T-helper 22 cell (primary cell): ENCODE results near the gene ANGPTL7.

Experiments used
- DNase-seq: peaks from one replicate; pipeline ENCODE4 v3.0.0-alpha.2; 2020; ENCODE audit warnings: low read depth

Gene ANGPTL7

DNA sequence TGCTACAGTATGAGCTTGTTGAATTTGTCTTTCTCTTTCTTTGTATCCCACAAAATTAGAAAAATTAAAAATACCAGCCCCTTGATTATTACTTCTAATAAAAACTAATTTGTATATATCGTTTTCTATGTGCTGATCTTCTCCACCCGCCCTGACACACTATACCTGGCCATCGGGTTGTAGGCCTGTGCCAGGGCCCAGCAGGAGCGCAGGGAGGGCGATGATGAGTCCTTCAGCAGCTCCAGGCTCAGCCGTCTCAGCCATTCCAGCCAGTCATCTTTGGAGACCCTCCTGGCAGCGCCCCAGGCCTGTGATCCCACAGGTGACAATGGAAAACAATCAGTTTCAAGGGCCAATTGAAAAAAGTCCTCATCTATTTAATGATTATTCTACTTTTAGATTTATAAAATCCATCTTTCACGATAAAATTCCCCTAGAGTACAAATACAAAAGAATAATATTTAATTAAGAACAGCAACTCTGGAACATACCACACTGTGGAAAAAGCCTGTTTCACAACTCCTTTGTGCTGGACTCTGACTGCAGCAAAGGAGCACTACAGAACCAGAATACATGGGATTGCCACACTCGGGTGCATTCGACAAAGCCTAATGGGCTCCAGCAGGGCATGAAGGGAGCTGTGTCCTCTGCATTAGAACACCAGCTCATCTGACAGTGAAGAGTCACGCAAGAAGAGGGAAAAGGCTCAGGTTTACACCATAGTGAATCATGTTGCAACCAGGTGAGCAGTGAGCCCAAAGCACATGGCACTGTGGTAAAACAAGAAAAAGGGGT, 15.4 kb downstream of the ANGPTL7 start:
- DNase-seq, result no peak

- DNase-seq, result no peak
Observed at GRCh38 chr1:11207898-11208611, 18.9 kb downstream of the ANGPTL7 start.

DNA sequence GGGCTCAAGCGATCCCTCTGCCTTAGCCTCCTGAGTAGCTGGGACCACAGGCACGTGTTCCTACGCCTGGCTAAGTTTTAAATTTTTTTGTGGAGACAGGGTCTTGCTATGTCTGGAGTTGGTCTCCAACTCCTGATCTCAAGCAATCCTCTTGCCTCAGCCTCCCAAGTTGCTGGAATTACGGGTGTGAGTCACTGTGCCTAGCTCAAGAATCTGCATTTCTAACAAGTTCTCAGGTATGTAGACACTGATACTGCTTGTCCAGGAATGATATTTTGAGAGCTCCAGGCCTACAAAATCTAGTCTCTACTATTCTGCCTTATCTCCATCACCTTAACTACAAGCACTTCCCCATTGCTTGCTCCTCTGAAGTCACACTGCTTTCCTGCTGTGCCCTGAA, 22.3 kb downstream of the ANGPTL7 start:
- DNase-seq, result no peak

DNA sequence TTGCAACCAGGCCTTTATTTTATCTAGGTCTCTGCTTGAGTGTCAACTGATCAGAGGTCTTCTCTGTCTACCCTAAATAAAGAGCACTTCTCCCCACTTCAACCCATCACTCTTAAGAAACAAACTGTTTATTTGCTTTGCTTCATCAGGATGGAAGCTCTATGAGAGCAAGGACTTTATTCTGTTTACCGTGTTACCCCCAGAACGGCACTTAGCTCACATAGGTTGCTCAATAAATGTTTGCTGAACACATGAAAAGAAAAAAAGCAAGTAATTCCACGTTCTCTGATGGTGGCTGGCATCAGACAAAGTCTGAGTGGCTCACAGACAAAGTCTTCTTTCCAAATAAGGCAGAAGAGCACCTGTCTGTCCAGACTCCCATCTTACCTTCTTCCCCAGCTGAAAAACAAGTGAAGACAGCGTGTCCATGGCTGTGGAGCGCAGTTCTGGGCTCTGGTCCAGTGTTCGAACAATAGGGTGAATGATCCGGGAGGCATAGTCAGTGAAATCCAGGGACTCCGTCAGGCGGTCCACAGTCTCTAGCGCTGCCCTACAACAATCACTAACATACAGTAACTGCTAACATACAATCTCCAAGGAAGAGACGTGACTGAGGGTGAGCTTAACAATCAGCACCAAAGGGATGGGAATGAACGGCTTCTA, 22.9 kb downstream of the ANGPTL7 start:
- no peak for DNase-seq

DNA sequence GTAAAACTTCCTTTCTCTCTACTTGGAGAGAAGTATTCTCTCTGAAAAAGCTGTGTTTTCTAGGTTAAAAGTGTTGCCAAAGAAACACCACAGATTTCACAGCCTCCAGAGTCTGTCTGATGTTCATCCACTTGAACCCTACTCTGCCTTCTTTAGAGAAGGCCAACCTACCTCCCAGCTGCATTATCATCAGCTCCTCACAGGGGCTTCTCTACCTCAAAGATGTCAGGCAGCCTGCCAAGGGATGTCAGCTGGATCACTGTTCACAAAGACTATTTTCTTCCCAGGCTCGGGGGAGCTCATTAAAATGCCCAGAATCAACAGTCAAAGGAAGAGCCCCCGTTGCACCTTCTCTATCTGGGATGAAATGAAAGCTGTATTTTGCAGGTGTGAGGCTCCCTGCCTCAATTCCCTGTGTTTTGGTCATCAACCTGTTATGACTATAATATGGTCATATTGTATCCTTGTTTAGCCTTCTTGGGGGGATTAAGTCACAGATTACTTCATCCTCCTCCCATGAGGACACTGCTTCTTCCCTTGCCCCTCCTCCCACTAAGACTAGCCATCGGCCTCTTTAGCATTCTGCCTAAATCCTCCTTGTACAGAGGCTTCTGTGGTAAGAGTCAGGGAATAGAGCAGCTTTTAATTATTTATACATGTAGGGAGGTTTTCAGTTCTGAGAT, 25.7 kb downstream of the ANGPTL7 start:
- no peak for DNase-seq

DNA sequence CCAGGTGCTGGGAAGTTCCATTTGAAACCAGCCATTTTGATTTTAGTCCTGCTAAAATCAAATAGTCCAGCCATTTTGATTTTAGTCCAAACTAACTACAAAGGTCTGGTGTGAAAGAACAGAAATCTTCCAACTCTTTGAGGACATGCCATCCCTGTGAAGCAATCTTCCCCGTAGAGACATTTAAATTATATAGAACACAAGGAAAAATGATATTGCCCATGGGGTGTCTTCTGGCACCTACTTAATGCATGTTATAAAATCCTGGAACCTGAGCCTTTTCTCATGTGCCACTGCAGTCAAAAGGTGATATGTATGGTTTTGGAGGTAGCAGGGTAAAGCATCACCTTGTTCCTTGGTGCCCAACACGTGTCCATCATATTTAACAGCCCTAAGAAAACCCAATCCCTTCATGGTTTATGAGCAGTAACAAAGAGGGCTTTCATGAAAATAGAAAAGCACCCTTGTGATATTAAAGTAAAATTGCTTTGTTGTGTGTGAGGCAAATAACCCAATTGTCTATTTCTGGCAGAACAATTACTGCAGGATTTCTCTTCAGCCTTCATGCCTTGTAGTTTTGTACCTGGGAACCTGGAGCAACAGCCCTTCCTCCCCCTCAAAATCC, 26.3 kb downstream of the ANGPTL7 start:
- no peak for DNase-seq

- no peak for DNase-seq
Observed at GRCh38 chr1:11216074-11216473, 26.9 kb downstream of the ANGPTL7 start.

DNA sequence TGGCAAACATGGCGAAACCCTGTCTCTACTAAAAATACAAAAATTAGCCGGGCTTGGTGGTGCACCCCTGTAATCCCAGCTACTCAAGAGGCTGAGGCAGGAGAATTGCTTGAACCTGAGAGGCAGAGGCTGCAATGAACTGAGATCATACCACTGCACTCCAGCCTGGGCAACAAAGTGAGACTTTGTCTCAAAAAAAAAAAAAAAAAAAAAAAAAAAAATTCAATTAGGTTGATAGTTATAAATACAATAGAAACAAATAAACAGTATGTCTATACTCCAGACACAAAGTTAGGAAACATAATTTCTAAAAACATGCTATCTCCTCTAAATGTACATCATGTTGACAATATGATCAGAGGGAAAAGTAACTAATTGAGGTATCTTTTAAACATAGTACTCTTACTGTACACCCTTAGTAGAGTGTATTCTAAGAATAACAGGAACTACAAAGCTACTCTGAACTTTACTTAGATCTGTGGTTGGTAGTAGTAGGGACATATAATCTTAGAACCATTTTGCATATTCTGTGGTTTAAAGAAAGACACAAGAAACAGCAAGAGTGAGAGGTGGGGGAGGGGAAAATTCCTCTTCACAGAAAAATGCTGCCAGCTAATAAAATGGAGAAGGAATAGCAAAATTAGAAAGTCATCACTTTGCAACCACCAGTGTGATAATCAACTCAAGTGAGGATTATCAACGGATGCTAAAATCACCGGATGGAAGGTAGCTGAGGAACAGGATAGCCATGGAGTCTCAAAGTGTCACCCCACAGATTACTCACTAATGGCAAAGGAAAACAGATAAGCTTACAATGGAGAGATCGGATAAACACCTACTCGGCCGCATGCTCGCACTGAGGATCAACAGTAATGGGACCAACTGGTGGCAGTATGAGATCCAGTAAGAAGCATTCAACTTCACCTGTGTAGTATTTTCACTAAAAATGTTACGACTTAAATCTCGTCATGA, 38.2 kb downstream of the ANGPTL7 start:
- no peak for DNase-seq

DNA sequence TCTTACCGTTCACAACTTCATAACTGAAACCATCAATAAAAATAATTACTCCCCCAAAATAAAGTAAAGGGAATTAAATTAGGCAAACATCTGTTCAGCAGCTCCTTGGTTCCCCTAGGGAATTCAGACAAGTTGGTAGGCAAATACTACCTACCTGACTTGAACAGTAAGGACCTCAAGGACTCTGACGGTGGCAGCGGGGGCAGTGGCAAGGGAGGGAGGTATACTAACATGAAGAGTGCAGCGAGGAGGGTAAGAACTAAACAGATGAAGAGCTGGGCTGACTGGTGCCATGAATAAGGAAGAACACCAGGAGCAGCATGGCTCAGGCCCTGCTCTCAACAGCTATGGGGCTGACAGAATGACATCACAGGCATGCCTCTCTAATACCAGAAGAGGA, 40.0 kb downstream of the ANGPTL7 start:
- no peak for DNase-seq

DNA sequence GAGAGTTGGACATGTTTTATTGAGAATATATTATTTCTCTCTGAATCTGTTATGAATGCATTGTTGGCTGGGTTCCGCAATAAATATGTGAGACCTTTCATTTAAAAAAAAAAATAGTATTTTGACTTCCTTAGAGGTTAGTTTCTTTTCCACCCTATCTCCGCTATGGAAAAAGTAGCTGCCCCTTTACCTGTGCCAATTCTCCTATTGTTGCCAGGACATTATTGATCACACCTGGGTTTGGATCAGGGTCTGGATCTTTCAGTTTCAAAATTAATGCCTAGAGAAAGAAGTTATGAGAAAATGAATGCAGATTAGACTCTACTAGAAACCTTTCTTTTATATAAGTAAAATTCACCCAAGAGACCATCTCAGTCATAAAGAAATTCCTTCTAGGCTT, 44.1 kb downstream of the ANGPTL7 start:
- no peak for DNase-seq

- no peak for DNase-seq
Observed at GRCh38 chr1:11237356-11237755, 48.2 kb downstream of the ANGPTL7 start.

DNA sequence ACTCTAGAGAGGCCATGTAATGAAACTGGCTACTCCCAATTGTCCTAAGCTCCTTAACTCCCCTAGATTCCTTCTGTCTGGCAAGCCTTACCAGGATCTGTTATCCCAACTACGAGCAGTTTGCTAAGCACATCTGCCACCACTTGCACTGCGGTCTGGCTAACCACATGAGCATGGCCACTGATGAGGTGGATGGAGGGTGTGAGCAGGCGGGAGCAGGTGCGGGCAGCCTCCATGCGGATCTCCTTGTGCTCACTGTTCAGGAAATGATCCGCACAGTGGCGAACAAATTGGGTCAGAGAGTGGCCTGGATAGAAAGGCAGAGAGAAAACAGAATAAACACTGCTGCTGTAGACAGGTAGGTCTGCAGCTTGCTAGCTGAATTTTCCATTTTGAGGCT, 49.2 kb downstream of the ANGPTL7 start:
- no peak for DNase-seq

DNA sequence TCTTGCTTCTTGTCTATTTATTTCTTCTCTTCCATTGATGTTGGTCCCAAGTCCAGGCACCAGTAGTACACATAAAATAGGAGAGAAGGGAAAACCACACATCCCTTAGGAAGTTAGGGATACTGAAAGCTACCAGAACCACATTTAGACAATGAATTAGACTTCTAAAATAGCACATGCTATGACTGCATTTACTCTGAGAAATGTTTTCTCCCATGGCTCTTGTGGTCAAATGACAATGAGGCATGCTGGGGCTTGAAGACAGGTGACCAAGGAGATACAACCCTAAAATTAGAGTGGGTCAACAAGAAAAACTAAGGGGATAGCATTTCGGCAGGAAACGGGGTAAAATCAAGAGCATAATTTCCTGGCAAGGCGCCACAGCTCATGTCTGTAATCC, 56.1 kb downstream of the ANGPTL7 start:
- DNase-seq, result no peak
